HepG2 (cell line): ENCODE measurements around the gene TWF1. TPM values are rescaled to one million over a fixed set of nuclear protein-coding genes. Genes with fewer than 3 reads are reported as not detected.
A peak's percentile ranks its signal among the peaks of the same experiment; 100 is the strongest.

Source experiments
- ARID4A ChIP-seq: sonication (generic); formaldehyde crosslinking; IDR thresholded peaks from 2 replicates; pipeline ENCODE4 v1.5.0; 2020; ENCODE audit warnings: mild to moderate bottlenecking, missing genetic modification reagents, borderline replicate concordance
- BRF2 ChIP-seq: sonication (generic); formaldehyde crosslinking; IDR thresholded peaks from 2 replicates; pipeline ENCODE4 v1.8.1; 2022; ENCODE audit warnings: mild to moderate bottlenecking, missing genetic modification reagents
- ETV6 ChIP-seq: sonication (generic); formaldehyde crosslinking; conservative IDR thresholded peaks from 2 replicates; pipeline ENCODE4 v1.4.0; 2020; ENCODE audit warnings: missing genetic modification reagents
- HNF4G ChIP-seq, 2 experiments: sonication (generic) in 1 of 2; formaldehyde crosslinking in 1 of 2; IDR thresholded peaks; 2 replicates each; pipeline versions ENCODE4 v1.4.0 to v1.6.1; 2011 to 2020; ENCODE audit warnings: borderline replicate concordance in 2 of 2, low read depth in 2 of 2, mild to moderate bottlenecking in 2 of 2, low read length in 1 of 2, missing genetic modification reagents in 1 of 2, moderate library complexity in 1 of 2
- MAF1 ChIP-seq: sonication (generic); formaldehyde crosslinking; IDR thresholded peaks from 2 replicates; pipeline ENCODE4 v1.5.0; 2020; ENCODE audit warnings: missing genetic modification reagents, borderline replicate concordance
- MAX ChIP-seq: IDR thresholded peaks from 2 replicates; pipeline ENCODE4 v1.6.1; 2012; ENCODE audit warnings: inconsistent platforms
- MAZ ChIP-seq, 2 experiments: sonication (generic) in 1 of 2; formaldehyde crosslinking in 1 of 2; IDR thresholded peaks; 2 replicates each; pipeline versions ENCODE4 v1.5.0 to v1.6.1; 2012 to 2020; ENCODE audit warnings: low read depth in 2 of 2, mild to moderate bottlenecking in 2 of 2, borderline replicate concordance in 1 of 2, improper control_type of control experiment in 1 of 2, low read length in 1 of 2, missing genetic modification reagents in 1 of 2, moderate library complexity in 1 of 2
- MBNL3 ChIP-seq: fragments of 250-450 bp; sonication (Bioruptor Pico); conservative IDR thresholded peaks from 2 replicates; pipeline ENCODE4 v1.8.0; 2022; ENCODE audit warnings: mild to moderate bottlenecking, inconsistent platforms
- NFE2 ChIP-seq: sonication (generic); formaldehyde crosslinking; IDR thresholded peaks from 2 replicates; pipeline ENCODE4 v1.4.0; 2020; ENCODE audit warnings: missing genetic modification reagents
- PAX8 ChIP-seq: sonication (generic); formaldehyde crosslinking; IDR thresholded peaks from 2 replicates; pipeline ENCODE4 v1.8.0; 2022; ENCODE audit warnings: mild to moderate bottlenecking, missing genetic modification reagents, borderline replicate concordance
- PCBP2 ChIP-seq: fragments of 200-400 bp; formaldehyde crosslinking; optimal IDR thresholded peaks from 2 replicates; pipeline ENCODE3; 2018; ENCODE audit warnings: low read length, low read depth; ENCODE audit not compliant: poor library complexity, severe bottlenecking
- RBM22 ChIP-seq: fragments of 200-400 bp; formaldehyde crosslinking; optimal IDR thresholded peaks from 2 replicates; pipeline ENCODE3; 2017; ENCODE audit warnings: mild to moderate bottlenecking, low read length, moderate library complexity
- RELA ChIP-seq: sonication (generic); formaldehyde crosslinking; IDR thresholded peaks from 2 replicates; pipeline ENCODE4 v1.4.0; 2020; ENCODE audit warnings: missing genetic modification reagents
- RXRA ChIP-seq: sonication (generic); formaldehyde crosslinking; IDR thresholded peaks from 2 replicates; pipeline ENCODE4 v1.5.1; 2020; ENCODE audit warnings: missing genetic modification reagents
- ZFP36L1 ChIP-seq: sonication (generic); formaldehyde crosslinking; IDR thresholded peaks from 2 replicates; pipeline ENCODE4 v1.8.0; 2022; ENCODE audit warnings: mild to moderate bottlenecking, missing genetic modification reagents, moderate library complexity
- ZNF274 ChIP-seq: sonication (generic); formaldehyde crosslinking; IDR thresholded peaks from 2 replicates; pipeline ENCODE4 v1.5.1; 2020; ENCODE audit warnings: mild to moderate bottlenecking, missing genetic modification reagents
- ZNF577 ChIP-seq: sonication (generic); formaldehyde crosslinking; IDR thresholded peaks from 2 replicates; pipeline ENCODE4 v1.4.0; 2020; ENCODE audit warnings: mild to moderate bottlenecking, low read depth, missing genetic modification reagents, borderline replicate concordance
- ZNF670 ChIP-seq: sonication (generic); formaldehyde crosslinking; IDR thresholded peaks from 2 replicates; pipeline ENCODE4 v1.8.0; 2022; ENCODE audit warnings: mild to moderate bottlenecking, missing genetic modification reagents, borderline replicate concordance
- polyA plus RNA-seq, 8 experiments: library from polyadenylated mRNA; depleted of rRNA in 3 of 8; stranded (reverse) in 7 of 8; unstranded in 1 of 8; fragments of >200 nt; fragmentation: Illumina TruSeq in 4 of 8; extraction: Trizol in 4 of 8; gene quantifications; 2 replicates each; pipeline versions ENCODE4 v1.2.1 to v1.2.3, GENCODE V29; 2011 to 2016; ENCODE audit warnings: low read depth in 4 of 8, missing spikeins in 1 of 8, mixed read lengths in 1 of 8; ENCODE audit not compliant: insufficient read depth in 1 of 8
- total RNA-seq, 5 experiments: library from RNA; depleted of rRNA; stranded (reverse); fragments of >200 nt; fragmentation: Illumina TruSeq; extraction: Trizol; gene quantifications; 2 replicates each; pipeline ENCODE4 v1.2.3, GENCODE V29; 2016; ENCODE audit warnings: low read depth in 1 of 5

TWF1 gene
- total and polyA plus RNA-seq, 2 of the 13 experiments (the other 11 are each of a cell fraction or from before 2014, with no cell fraction given): 32.3 to 85.5 TPM

- TF ChIP-seq MAF1 (no peak), ZFP36L1 (no peak; the same call in 1 of the 2 replicates), ARID4A (peak; percentile 54; the same call in 1 of the 2 replicates), ETV6 (no peak), RBM22 (no peak), PAX8 (CRISPR knock-in tag) (peak; percentile 88; the same call in 1 of the 2 replicates), HNF4G (IDR thresholded peaks at IDR 0.05; ENCODE audit: borderline replicate concordance, low read depth, low read length) (no peak), HNF4G (CRISPR knock-in tag; IDR thresholded peaks at IDR 0.05; ENCODE audit: borderline replicate concordance, low read depth) (no peak), MAZ (IDR thresholded peaks at IDR 0.05; ENCODE audit: borderline replicate concordance, low read depth, low read length) (no peak), MAZ (CRISPR knock-in tag; IDR thresholded peaks at IDR 0.05; ENCODE audit: low read depth) (peak; percentile 62), BRF2 (CRISPR knock-in tag) (no peak; the same call in 1 of the 2 replicates), ZNF670 (CRISPR knock-in tag) (peak; percentile 72; the same call in 1 of the 2 replicates), MBNL3 (no peak), ZNF274 (CRISPR knock-in tag) (no peak), PCBP2 (no peak), ZNF577 (CRISPR knock-in tag) (no peak), RXRA (CRISPR knock-in tag) (no peak), NFE2 (CRISPR knock-in tag) (no peak), MAX (peak; percentile 85), RELA (no peak)
Observed at GRCh38 chr12:43835656-43836474, 29.7 kb upstream of the TWF1 start, which contains the start of gene TMEM117 (continued).
